ENCODE data around the gene NPLOC4.
"Not testable (repeated sequence)": the region's sequence is repeated elsewhere in the genome, so short reads cannot be mapped to it uniquely, and the experiment has no call there.

The NPLOC4 gene

GRCh38 chr17:81535007-81535328, 101.9 kb downstream of the NPLOC4 start:
- Histone ChIP-seq H3K4me1 (ENCODE audit: control insufficient read depth, insufficient read depth, low read length) (peaks cover 8% of the 10 kb centered on the region), H3K36me3 (ENCODE audit: control insufficient read depth, insufficient read depth, low read length) (no peaks in the 10 kb centered on the region), H3K9me3 (ENCODE audit: control insufficient read depth, low read length) (no peaks in the 10 kb centered on the region), H3K27me3 (ENCODE audit: control insufficient read depth, insufficient read depth, low read length, poor library complexity, severe bottlenecking) (peaks cover 27% of the 10 kb centered on the region), H3K27ac (ENCODE audit: insufficient read depth, low read depth, low read length, poor library complexity, severe bottlenecking) (no peak overlapping the region), H3K4me3 (ENCODE audit: insufficient read depth, low read depth, low read length) (no peak overlapping the region)
- 87% methylated on average over 5 of the region's 5 CpGs for WGBS, 2 experiments

DNA sequence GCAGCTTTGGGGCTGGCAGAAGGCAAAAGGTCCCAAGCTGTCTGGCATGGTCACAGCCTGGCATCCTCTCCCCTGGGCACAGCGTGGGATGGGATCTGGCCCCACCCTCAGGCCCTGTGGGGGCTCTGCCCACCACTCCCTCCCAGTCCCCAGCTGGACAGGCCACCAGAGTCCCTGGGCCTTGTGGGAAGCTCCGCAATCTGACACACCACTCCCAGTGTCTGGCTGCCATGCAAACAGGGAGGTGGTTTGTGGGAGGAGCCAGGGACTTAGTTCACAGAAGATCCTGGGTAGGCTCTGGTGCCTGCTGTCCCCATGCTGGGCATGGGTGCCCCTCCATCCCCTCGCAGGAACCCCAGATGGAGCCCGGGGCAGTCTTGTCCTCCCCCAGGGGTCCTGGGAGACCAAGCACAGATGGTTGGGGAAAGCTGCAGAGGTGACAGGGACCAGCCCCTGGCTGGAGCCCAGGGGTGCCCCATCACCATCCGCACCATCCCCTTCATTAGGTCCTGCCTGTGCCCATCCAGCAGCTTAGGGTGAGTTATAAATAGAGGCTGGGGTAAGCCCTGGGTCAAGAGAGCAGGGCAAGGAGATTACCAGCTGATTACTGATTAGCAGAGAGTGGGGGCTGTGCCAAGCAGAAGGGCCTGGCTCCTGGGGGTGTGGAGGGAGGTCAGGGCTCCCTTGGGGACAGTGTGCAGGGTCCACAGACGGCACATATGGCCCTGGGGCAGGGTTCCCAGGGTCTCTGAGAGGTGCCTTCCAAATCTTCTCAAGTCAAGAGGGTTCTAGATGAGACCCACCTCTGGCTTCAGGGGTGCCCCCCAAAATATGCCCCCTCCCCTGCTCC, 102.5 kb downstream of the NPLOC4 start:
- Histone ChIP-seq H3K36me3 (ENCODE audit: control insufficient read depth, insufficient read depth, low read length) (no peaks in the 10 kb centered on the region), H3K27ac (ENCODE audit: insufficient read depth, low read depth, low read length, poor library complexity, severe bottlenecking) (no peak overlapping the region), H3K9me3 (ENCODE audit: control insufficient read depth, low read length) (no peaks in the 10 kb centered on the region), H3K27me3 (ENCODE audit: control insufficient read depth, insufficient read depth, low read length, poor library complexity, severe bottlenecking) (peaks cover 27% of the 10 kb centered on the region), H3K4me3 (ENCODE audit: insufficient read depth, low read depth, low read length) (no peak overlapping the region), H3K4me1 (ENCODE audit: control insufficient read depth, insufficient read depth, low read length) (peaks cover 8% of the 10 kb centered on the region)
- 74 to 80% methylated on average over 6 of the region's 6 CpGs for WGBS, 2 experiments

DNA sequence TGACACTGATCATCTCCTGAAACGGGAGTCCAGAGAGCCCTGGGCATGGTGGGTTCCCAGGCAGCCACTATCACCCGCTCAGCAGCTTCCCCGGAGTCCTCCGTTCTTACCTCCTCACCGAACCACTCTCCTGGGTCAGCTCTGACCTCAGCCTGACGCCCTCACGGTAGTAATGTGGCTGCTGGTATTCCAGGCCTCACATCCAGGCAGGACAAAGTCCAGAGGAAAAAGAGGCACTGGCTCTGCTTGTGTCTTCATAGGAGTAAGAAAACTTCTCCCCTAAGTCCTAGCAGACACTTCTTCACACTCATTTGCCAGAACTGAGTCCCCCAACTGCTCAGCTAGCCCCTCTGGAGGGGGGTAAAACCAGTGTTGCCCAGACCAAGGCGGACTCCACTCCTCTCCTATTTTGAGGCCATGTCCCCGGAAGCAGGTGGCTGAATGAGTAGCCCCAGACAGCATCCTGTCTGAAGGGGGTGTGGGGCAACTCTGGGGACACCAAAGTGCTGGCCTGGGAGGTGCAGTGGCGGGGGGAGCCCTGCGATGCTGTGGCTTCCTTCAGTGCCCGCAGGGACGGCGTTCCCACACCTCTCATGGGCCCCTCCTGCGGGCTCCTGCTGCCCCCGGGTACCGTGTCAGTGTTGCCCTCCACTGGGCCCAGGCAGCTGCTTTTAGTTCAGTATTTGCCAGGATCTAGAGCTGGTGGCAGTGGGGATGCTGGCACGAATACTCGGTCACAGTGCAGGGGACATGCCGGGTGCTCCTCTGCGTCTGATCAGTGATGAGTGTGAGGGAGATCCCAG, 103.4 kb downstream of the NPLOC4 start:
- Histone ChIP-seq H3K36me3 (ENCODE audit: control insufficient read depth, insufficient read depth, low read length) (no peaks in the 10 kb centered on the region), H3K9me3 (ENCODE audit: control insufficient read depth, low read length) (no peaks in the 10 kb centered on the region), H3K27ac (ENCODE audit: insufficient read depth, low read depth, low read length, poor library complexity, severe bottlenecking) (no peak overlapping the region), H3K4me3 (ENCODE audit: insufficient read depth, low read depth, low read length) (no peak overlapping the region), H3K27me3 (ENCODE audit: control insufficient read depth, insufficient read depth, low read length, poor library complexity, severe bottlenecking) (peaks cover 27% of the 10 kb centered on the region), H3K4me1 (ENCODE audit: control insufficient read depth, insufficient read depth, low read length) (peaks cover 8% of the 10 kb centered on the region)
- 81 to 82% methylated on average over 21 of the region's 21 CpGs for WGBS, 2 experiments

DNA sequence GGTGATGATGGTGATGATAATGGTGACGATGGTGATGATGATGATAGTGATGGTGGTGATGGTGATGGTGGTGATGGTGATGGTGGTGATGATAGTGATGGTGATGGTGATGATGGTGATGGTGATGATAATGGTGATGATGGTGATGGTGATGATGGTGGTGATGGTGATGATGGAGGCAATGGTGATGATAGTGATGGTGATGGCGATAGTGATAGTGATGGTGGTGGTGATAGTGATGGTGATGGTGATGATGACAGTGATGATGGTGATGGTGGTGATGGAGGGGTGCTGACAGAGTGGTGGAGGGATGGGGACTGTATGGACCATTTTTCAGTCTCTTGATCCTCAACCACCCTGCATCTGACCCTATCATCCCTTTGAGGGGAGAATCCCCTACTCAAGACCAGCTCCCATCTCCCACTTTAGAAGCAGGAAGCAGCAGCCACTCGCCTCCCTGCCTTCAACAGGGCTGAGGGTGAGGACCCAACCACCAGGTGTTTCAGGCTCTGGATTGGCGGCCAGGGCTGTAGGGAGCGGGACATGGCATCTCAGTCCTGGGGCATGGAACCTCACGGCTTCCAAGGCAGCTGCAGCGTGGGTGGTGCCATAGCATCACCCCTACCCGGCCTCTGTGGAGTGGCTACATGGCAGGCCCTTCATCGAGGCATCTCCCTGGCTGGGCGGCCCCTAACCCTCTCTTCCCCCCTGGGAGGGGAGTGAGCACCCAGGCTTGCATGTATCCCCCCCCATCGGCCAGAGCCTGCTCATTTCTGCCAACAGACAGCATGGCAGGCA, 104.2 kb downstream of the NPLOC4 start:
- no peak overlapping the region for H3K4me3 ChIP-seq (ENCODE audit: insufficient read depth, low read depth, low read length)

DNA sequence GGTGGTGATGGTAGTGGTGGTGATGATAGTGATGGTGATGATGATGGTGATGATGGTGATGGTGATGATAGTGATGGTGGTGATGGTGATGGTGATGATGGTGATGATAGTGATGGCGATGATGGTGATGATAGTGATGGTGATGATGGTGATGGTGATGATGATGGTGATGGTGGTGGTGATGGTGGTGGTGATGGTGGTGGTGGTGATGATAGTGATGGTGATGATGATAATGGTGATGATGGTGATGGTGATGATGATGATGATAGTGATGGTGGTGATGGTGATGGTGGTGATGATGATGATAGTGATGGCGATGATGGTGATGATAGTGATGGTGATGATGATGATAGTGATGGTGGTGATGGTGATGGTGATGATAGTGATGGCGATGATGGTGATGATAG, 104.9 kb downstream of the NPLOC4 start:
- not testable (repeated sequence) for H3K27ac ChIP-seq (ENCODE audit: insufficient read depth, low read depth, low read length, poor library complexity, severe bottlenecking); H3K4me1 ChIP-seq (ENCODE audit: control insufficient read depth, insufficient read depth, low read length); H3K36me3 ChIP-seq (ENCODE audit: control insufficient read depth, insufficient read depth, low read length); H3K4me3 ChIP-seq (ENCODE audit: insufficient read depth, low read depth, low read length); H3K9me3 ChIP-seq (ENCODE audit: control insufficient read depth, low read length)
- 95 to 96% methylated on average over 3 of the region's 3 CpGs for WGBS, 2 experiments
- peaks cover 21% of the 10 kb centered on the region for H3K27me3 ChIP-seq (ENCODE audit: control insufficient read depth, insufficient read depth, low read length, poor library complexity, severe bottlenecking)

More for the DNA sequence above, 104.2 kb downstream of the NPLOC4 start:
- Histone ChIP-seq H3K9me3 (ENCODE audit: control insufficient read depth, low read length) (no peaks in the 10 kb centered on the region), H3K4me1 (ENCODE audit: control insufficient read depth, insufficient read depth, low read length) (peaks cover 8% of the 10 kb centered on the region), H3K27me3 (ENCODE audit: control insufficient read depth, insufficient read depth, low read length, poor library complexity, severe bottlenecking) (peaks cover 27% of the 10 kb centered on the region), H3K27ac (ENCODE audit: insufficient read depth, low read depth, low read length, poor library complexity, severe bottlenecking) (no peak overlapping the region), H3K36me3 (ENCODE audit: control insufficient read depth, insufficient read depth, low read length) (no peaks in the 10 kb centered on the region)
- WGBS, 2 experiments = 91 to 92% methylated on average over 11 of the region's 11 CpGs

DNA sequence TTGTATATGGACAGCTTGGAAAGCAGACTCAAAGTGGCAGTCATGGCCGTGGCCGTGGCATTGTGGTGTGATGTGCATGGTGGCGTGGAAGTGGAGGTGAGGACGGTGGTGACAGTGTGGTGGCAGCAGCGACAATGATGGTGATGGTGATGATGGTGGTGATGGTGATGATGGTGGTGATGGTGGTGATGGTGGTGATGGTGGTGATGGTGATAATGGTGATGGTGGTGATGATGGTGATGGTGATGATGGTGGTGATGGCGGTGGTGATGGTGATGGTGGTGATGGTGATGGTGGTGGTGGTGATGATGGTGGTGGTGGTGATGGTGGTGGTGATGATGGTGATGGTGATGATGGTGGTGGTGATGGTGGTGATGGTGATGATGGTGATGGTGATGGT, 105.9 kb downstream of the NPLOC4 start:
- H3K4me3 ChIP-seq (ENCODE audit: insufficient read depth, low read depth, low read length); H3K27ac ChIP-seq (ENCODE audit: insufficient read depth, low read depth, low read length, poor library complexity, severe bottlenecking); H3K4me1 ChIP-seq (ENCODE audit: control insufficient read depth, insufficient read depth, low read length); H3K36me3 ChIP-seq (ENCODE audit: control insufficient read depth, insufficient read depth, low read length); H3K9me3 ChIP-seq (ENCODE audit: control insufficient read depth, low read length): not testable (repeated sequence)
- H3K27me3 ChIP-seq (ENCODE audit: control insufficient read depth, insufficient read depth, low read length, poor library complexity, severe bottlenecking) = peaks cover 12% of the 10 kb centered on the region
- 79 to 80% methylated on average over 6 of the region's 6 CpGs for WGBS, 2 experiments

GRCh38 chr17:81529437-81529803, 107.5 kb downstream of the NPLOC4 start:
- H3K27me3 ChIP-seq (ENCODE audit: control insufficient read depth, insufficient read depth, low read length, poor library complexity, severe bottlenecking) = peaks cover 3% of the 10 kb centered on the region
- H3K4me1 ChIP-seq (ENCODE audit: control insufficient read depth, insufficient read depth, low read length) = no peaks in the 10 kb centered on the region
- no peaks in the 10 kb centered on the region for H3K36me3 ChIP-seq (ENCODE audit: control insufficient read depth, insufficient read depth, low read length)
- no peak overlapping the region for H3K4me3 ChIP-seq (ENCODE audit: insufficient read depth, low read depth, low read length)
- 92 to 93% methylated on average over 6 of the region's 6 CpGs for WGBS, 2 experiments
- no peaks in the 10 kb centered on the region for H3K9me3 ChIP-seq (ENCODE audit: control insufficient read depth, low read length)
- no peak overlapping the region for H3K27ac ChIP-seq (ENCODE audit: insufficient read depth, low read depth, low read length, poor library complexity, severe bottlenecking)

DNA sequence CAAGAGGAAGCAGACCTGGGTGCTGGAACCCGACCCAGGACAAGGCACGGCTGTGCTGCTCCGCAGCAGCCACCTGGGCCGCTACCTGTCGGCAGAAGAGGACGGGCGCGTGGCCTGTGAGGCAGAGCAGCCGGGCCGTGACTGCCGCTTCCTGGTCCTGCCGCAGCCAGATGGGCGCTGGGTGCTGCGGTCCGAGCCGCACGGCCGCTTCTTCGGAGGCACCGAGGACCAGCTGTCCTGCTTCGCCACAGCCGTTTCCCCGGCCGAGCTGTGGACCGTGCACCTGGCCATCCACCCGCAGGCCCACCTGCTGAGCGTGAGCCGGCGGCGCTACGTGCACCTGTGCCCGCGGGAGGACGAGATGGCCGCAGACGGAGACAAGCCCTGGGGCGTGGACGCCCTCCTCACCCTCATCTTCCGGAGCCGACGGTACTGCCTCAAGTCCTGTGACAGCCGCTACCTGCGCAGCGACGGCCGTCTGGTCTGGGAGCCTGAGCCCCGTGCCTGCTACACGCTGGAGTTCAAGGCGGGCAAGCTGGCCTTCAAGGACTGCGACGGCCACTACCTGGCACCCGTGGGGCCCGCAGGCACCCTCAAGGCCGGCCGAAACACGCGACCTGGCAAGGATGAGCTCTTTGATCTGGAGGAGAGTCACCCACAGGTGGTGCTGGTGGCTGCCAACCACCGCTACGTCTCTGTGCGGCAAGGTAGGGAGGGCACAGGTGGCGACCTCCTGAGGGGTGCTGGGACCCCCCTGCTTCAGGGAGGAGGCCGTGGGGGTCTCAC, 108.1 kb downstream of the NPLOC4 start:
- Histone ChIP-seq H3K27ac (ENCODE audit: insufficient read depth, low read depth, low read length, poor library complexity, severe bottlenecking) (no peak overlapping the region), H3K36me3 (ENCODE audit: control insufficient read depth, insufficient read depth, low read length) (no peaks in the 10 kb centered on the region), H3K9me3 (ENCODE audit: control insufficient read depth, low read length) (no peaks in the 10 kb centered on the region), H3K4me1 (ENCODE audit: control insufficient read depth, insufficient read depth, low read length) (peaks cover 2% of the 10 kb centered on the region), H3K27me3 (ENCODE audit: control insufficient read depth, insufficient read depth, low read length, poor library complexity, severe bottlenecking) (peaks cover 3% of the 10 kb centered on the region), H3K4me3 (ENCODE audit: insufficient read depth, low read depth, low read length) (no peak overlapping the region)
- 92 to 93% methylated on average over 62 of the region's 62 CpGs for WGBS, 2 experiments

DNA sequence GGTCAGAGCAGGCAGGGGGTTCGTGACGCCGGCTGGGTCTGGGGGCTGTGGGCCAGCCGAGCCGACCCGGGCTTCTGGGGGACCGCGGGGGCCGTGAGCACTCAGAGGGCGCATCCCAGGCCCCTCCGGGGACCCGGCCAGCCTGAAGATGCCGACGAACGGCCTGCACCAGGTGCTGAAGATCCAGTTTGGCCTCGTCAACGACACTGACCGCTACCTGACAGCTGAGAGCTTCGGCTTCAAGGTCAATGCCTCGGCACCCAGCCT, 108.6 kb downstream of the NPLOC4 start:
- H3K27ac ChIP-seq (ENCODE audit: insufficient read depth, low read depth, low read length, poor library complexity, severe bottlenecking) = no peak overlapping the region
- no peaks in the 10 kb centered on the region for H3K36me3 ChIP-seq (ENCODE audit: control insufficient read depth, insufficient read depth, low read length)
- H3K9me3 ChIP-seq (ENCODE audit: control insufficient read depth, low read length) = no peaks in the 10 kb centered on the region
- WGBS, 2 experiments = 85 to 86% methylated on average over 20 of the region's 20 CpGs
- peaks cover 5% of the 10 kb centered on the region for H3K27me3 ChIP-seq (ENCODE audit: control insufficient read depth, insufficient read depth, low read length, poor library complexity, severe bottlenecking)
- peaks cover 6% of the 10 kb centered on the region for H3K4me1 ChIP-seq (ENCODE audit: control insufficient read depth, insufficient read depth, low read length)
- no peak overlapping the region for H3K4me3 ChIP-seq (ENCODE audit: insufficient read depth, low read depth, low read length)

Measured in ectodermal cell (in vitro differentiated cells).